PC-3 (cell line): ENCODE data around the gene RTKN2.

ENCODE experiments used
- CTCF ChIP-seq: fragments of 300-600 bp; sonication (generic); conservative IDR thresholded peaks from 2 replicates; pipeline ENCODE4 v1.5.1; 2017; ENCODE audit warnings: antibody characterized with exemption, low read depth, mild to moderate bottlenecking, low read length
- EZH2 ChIP-seq: fragments of 300-600 bp; sonication (generic); IDR thresholded peaks from one replicate; pipeline ENCODE4 v1.6.1; 2017; ENCODE audit warnings: antibody characterized with exemption, mild to moderate bottlenecking, low read length; ENCODE audit not compliant: unreplicated experiment
- EZH2phosphoT487 ChIP-seq: fragments of 300-600 bp; sonication (generic); IDR thresholded peaks from 2 replicates; pipeline ENCODE4 v1.6.1; 2018; ENCODE audit warnings: mild to moderate bottlenecking, antibody characterized with exemption, low read length, borderline replicate concordance

- TF ChIP-seq CTCF (no peak), EZH2 (no peak), EZH2phosphoT487 (no peak)
Observed at GRCh38 chr10:62230344-62231121, 38.1 kb downstream of the RTKN2 start.
